Fibroblast of mammary gland (primary cell): ENCODE results near the gene IGSF21.

Source experiments
- DNase-seq: peaks from one replicate; pipeline ENCODE4 v3.0.0-alpha.2; 2010; ENCODE audit warnings: low read depth
- H3K4me3 ChIP-seq: 2 replicates; pipeline ENCODE4 v1.5.1; 2011; ENCODE audit warnings: low read depth, mild to moderate bottlenecking, low read length, moderate library complexity; ENCODE audit not compliant: control insufficient read depth
- TF ChIP-seq, protein P1 (sequence below): conservative IDR thresholded peaks from 2 replicates; pipeline ENCODE4 v1.5.1; 2011; ENCODE audit warnings: low read depth, low read length, inconsistent platforms; ENCODE audit not compliant: control insufficient read depth, insufficient read depth

IGSF21 gene

DNA sequence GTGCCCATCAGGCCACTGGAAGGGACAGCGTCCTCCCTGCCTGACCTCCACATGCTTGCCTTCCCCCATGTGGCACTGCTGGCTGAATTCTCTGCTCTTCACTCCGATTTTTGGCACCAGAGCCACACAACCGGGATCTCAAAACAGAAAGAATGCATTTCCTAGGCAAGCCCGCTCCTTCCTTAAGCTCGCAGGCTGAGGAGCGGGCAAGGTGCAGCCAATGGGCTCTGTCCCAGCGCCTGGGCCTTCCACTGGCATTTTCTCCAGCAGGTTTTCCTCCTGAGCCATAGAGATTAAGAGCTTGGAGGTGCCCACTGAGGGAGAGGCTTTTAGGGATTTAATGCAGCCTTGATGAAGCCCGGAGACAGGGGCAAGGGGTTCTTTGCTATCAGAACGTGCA lies 158.0 kb downstream of the IGSF21 start:
- TF ChIP-seq, protein P1, sequence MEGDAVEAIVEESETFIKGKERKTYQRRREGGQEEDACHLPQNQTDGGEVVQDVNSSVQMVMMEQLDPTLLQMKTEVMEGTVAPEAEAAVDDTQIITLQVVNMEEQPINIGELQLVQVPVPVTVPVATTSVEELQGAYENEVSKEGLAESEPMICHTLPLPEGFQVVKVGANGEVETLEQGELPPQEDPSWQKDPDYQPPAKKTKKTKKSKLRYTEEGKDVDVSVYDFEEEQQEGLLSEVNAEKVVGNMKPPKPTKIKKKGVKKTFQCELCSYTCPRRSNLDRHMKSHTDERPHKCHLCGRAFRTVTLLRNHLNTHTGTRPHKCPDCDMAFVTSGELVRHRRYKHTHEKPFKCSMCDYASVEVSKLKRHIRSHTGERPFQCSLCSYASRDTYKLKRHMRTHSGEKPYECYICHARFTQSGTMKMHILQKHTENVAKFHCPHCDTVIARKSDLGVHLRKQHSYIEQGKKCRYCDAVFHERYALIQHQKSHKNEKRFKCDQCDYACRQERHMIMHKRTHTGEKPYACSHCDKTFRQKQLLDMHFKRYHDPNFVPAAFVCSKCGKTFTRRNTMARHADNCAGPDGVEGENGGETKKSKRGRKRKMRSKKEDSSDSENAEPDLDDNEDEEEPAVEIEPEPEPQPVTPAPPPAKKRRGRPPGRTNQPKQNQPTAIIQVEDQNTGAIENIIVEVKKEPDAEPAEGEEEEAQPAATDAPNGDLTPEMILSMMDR = no peak
- H3K4me3 ChIP-seq = no peak overlapping the region
- DNase-seq = no peak

- H3K4me3 ChIP-seq = no peak overlapping the region
- DNase-seq = no peak
- TF ChIP-seq, protein P1 = no peak
Measured at GRCh38 chr1:18266391-18266790, 158.8 kb downstream of the IGSF21 start.

DNA sequence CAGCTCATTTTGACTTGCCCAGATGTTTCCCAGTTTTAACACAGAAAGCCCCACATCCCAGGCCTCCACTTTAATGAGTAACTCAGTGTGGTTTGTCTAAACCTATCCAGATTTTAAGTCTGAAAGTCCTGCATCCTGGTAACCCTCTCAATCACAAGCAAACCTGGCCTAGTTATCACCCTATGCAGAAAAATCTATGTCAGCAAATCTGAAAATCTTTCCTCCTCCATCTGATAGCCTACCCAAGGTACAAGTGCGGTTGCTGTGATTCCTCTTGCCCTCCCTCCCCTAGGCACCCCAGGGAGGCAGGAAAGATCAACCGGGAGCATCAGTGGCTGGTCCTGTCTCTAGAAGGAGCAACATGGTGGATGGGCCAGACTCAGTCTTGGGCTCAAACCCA lies 163.7 kb downstream of the IGSF21 start:
- TF ChIP-seq, protein P1 = no peak
- H3K4me3 ChIP-seq = no peak overlapping the region
- no peak for DNase-seq

DNA sequence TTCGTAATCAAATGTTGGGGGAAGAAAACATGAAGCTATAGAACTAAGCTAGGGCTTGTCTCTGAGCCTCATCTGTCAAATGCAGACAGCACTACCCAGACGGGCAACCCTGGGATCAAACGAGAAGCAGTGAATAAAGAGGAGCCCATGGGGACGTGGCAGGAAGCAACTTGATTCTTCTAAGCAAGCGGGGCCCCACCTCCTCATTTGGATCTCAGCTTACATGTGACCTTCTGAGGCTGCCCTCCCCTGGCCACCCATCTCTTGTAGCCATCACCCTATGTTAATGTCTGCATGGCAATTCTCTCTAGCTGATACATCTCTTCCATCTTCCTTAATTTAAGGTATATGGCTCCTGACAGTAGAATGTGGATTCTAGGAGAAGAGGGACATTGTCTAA lies 171.3 kb downstream of the IGSF21 start:
- H3K4me3 ChIP-seq = no peak overlapping the region
- no peak for DNase-seq
- TF ChIP-seq, protein P1 = no peak

DNA sequence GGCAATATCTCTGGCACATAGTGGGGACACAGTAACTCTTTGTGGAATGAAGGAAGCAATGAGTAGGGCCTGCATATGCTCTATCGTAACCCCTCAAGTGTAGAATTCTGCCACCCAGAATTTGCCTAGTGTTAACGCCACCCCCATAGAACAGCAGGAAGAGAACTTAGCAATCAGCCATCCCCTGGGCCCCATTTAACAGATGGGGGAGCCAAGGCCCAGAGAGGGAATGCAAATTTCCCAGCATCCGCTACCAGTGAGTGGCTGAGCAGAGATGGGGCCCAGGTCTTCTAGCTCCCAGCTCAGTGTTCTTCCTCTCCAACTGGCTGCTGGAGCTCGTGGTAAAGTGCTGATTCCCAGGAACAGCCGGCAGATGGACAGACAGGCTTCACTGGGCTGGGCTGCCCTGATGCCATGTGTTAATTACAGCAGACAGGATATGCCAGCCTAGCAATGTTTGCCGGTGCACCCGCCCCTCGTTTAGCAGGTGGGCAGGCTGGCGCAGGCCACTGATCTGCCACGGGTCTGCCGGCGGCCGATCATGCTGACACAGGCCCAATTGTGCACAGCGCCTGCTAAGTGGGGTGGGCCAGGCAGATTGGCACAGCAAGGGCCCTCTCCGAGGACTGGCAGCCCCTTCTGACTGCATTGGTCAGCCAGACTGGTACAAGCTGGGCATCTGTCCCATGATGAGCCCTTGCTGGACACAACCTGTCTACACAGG lies 171.9 kb downstream of the IGSF21 start:
- TF ChIP-seq, protein P1 = no peak
- no peak overlapping the region for H3K4me3 ChIP-seq
- DNase-seq = no peak

GRCh38 chr1:18280956-18281355 lies 173.4 kb downstream of the IGSF21 start:
- TF ChIP-seq, protein P1 = no peak
- no peak overlapping the region for H3K4me3 ChIP-seq
- no peak for DNase-seq
